Fibroblast of skin of left biceps (primary cell): ENCODE data around the gene TBC1D4.
"Not testable (repeated sequence)": the region's sequence is repeated elsewhere in the genome, so short reads cannot be mapped to it uniquely, and the experiment has no call there.

Source experiments
- DNase-seq, 2 experiments: peaks; one replicate each; pipeline ENCODE4 v3.0.0-alpha.2; 2013; ENCODE audit warnings: low read depth in 2 of 2

Gene TBC1D4

GRCh38 chr13:75264611-75265010 is 217.4 kb downstream of the TBC1D4 start:
- no peak for DNase-seq

GRCh38 chr13:75263741-75264407 is 218.1 kb downstream of the TBC1D4 start:
- peak in 1 of 2 experiments; percentile 31 for DNase-seq

GRCh38 chr13:75258159-75258782 is 223.7 kb downstream of the TBC1D4 start:
- DNase-seq: no peak

GRCh38 chr13:75256922-75257321 is 225.0 kb downstream of the TBC1D4 start:
- DNase-seq: no peak

GRCh38 chr13:75255653-75256052 is 226.3 kb downstream of the TBC1D4 start:
- DNase-seq: no peak

- DNase-seq: no peak
Observed at GRCh38 chr13:75255147-75255546, 226.8 kb downstream of the TBC1D4 start.

- DNase-seq: no peak
Observed at GRCh38 chr13:75251188-75251587, 230.8 kb downstream of the TBC1D4 start.

GRCh38 chr13:75250526-75251178 is 231.3 kb downstream of the TBC1D4 start:
- DNase-seq: peak; percentile 55

GRCh38 chr13:75245578-75245977 is 236.4 kb downstream of the TBC1D4 start:
- DNase-seq: not testable (repeated sequence)

GRCh38 chr13:75240240-75240639 is 241.7 kb downstream of the TBC1D4 start:
- not testable (repeated sequence) for DNase-seq

- DNase-seq: no peak
Observed at GRCh38 chr13:75236774-75237173, 245.2 kb downstream of the TBC1D4 start.
